Measurements from ENCODE around the gene PTPRD. TPM values are rescaled to one million over a fixed set of nuclear protein-coding genes. Genes with fewer than 3 reads are reported as not detected.

The PTPRD gene
- total and polyA plus RNA-seq, 2 of the 4 experiments (the other 2 are of a cell fraction): 0.07 to 0.18 TPM

- H3K56ac ChIP-seq (ENCODE audit: extremely low read depth, insufficient read depth, low read length): no peak overlapping the region
- no peak overlapping the region for H3K14ac ChIP-seq (replicated peaks; ENCODE audit: low read depth, low read length)
- H3K27me3 ChIP-seq (ENCODE audit: control insufficient read depth, insufficient read depth, low read length): no peaks in the 10 kb centered on the region
- no peaks in the 10 kb centered on the region for H3K9me1 ChIP-seq (ENCODE audit: insufficient read depth, low read length)
- H3K18ac ChIP-seq (ENCODE audit: low read depth, low read length): no peak overlapping the region
- no peak overlapping the region for H3K27ac ChIP-seq (ENCODE audit: insufficient read depth, low read length)
- H2AK9ac ChIP-seq (replicated peaks; ENCODE audit: low read depth, low read length, poor library complexity): no peak overlapping the region
- no peak overlapping the region for H4K8ac ChIP-seq (ENCODE audit: low read depth in 2 of 2, low read length in 2 of 2)
- BruUV-seq (replicated peaks): no TSS peak
- H3K79me1 ChIP-seq (ENCODE audit: low read depth in 1 of 2, low read length in 2 of 2): no peaks in the 10 kb centered on the region
- no peak overlapping the region for H3K4ac ChIP-seq (ENCODE audit: low read depth, low read length)
- no peak overlapping the region for H3K23ac ChIP-seq (ENCODE audit: low read depth, low read length)
- H3K9ac ChIP-seq (ENCODE audit: low read depth, low read length): no peak overlapping the region
- CTCF ChIA-PET: interaction anchor here (0.6 kb wide), 1 partner anchor 15 kb away, joined by 4 read pairs; no protein-coding TSS in a partner anchor
- no peak overlapping the region for H2BK20ac ChIP-seq (ENCODE audit: low read depth, low read length)
- no CpG with 5 or more reads among the region's 3 CpGs for WGBS, 2 experiments (ENCODE audit: extremely low coverage in 2 of 2, insufficient read length in 1 of 2)
- H3K36me3 ChIP-seq (ENCODE audit: control insufficient read depth, insufficient read depth, low read length): no peaks in the 10 kb centered on the region
- H2BK5ac ChIP-seq (ENCODE audit: low read depth, low read length, poor library complexity, severe bottlenecking): no peak overlapping the region
- no peak overlapping the region for H3K4me3 ChIP-seq (ENCODE audit: insufficient read depth, low read depth, low read length)
- dilution Hi-C loops (cut with HindIII; ENCODE audit: low sequenced_read_pairs, unreplicated experiment): no loop called here
- no peak for ATAC-seq (ENCODE audit: low read depth)
- POLR2A ChIA-PET (ENCODE audit: unreplicated experiment): no interaction called here
- H4K5ac ChIP-seq (ENCODE audit: low read depth, low read length): no peak overlapping the region
- H2BK120ac ChIP-seq (ENCODE audit: low read depth, low read length): no peak overlapping the region
- H4K20me1 ChIP-seq (ENCODE audit: insufficient read depth, low read length): no peaks in the 10 kb centered on the region
- H3K4me1 ChIP-seq (ENCODE audit: control insufficient read depth, insufficient read depth, low read length): no peaks in the 10 kb centered on the region
- no peak overlapping the region for H2AFZ ChIP-seq (replicated peaks; ENCODE audit: low read length, poor library complexity)
- H4K91ac ChIP-seq (ENCODE audit: insufficient read depth, low read depth, low read length): no peak overlapping the region
- TF ChIP-seq NFE2L2 (IDR thresholded peaks at IDR 0.05; ENCODE audit: low read depth, low read length) (no peak), POLR2A (IDR thresholded peaks at IDR 0.05; ENCODE audit: low read depth, low read length) (no peak), RFX5 (IDR thresholded peaks at IDR 0.05; ENCODE audit: low read depth, low read length) (no peak), RCOR1 (IDR thresholded peaks at IDR 0.05; ENCODE audit: insufficient replicate concordance, low read length) (no peak)
- TF ChIP-seq, protein P1, sequence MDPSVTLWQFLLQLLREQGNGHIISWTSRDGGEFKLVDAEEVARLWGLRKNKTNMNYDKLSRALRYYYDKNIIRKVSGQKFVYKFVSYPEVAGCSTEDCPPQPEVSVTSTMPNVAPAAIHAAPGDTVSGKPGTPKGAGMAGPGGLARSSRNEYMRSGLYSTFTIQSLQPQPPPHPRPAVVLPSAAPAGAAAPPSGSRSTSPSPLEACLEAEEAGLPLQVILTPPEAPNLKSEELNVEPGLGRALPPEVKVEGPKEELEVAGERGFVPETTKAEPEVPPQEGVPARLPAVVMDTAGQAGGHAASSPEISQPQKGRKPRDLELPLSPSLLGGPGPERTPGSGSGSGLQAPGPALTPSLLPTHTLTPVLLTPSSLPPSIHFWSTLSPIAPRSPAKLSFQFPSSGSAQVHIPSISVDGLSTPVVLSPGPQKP (IDR thresholded peaks at IDR 0.05; ENCODE audit: borderline replicate concordance, low read depth, low read length): no peak
- in situ Hi-C loops (cut with MboI; ENCODE audit: low sequenced_read_pairs): no loop called here
- no peak overlapping the region for H2BK15ac ChIP-seq (ENCODE audit: low read depth, low read length)
- H3K4me2 ChIP-seq (ENCODE audit: low read depth, low read length): no peak overlapping the region
- intact Hi-C loops (cut with micrococcal nuclease): no loop called here
- H2AK5ac ChIP-seq (ENCODE audit: low read depth, low read length): no peak overlapping the region
- no peaks in the 10 kb centered on the region; the same call in 1 of the 2 replicates for H3K9me3 ChIP-seq (ENCODE audit: control insufficient read depth, insufficient read depth, low read length)
- DNase-seq: no peak
These were observed 2135.4 kb downstream of the PTPRD start for GRCh38 chr9:8477450-8477849.
